ENCODE measurements around the gene ALDOA.

GRCh38 chr16:30066761-30067583 is 1.4 kb downstream of the ALDOA start:
- TF ChIP-seq, protein P1, sequence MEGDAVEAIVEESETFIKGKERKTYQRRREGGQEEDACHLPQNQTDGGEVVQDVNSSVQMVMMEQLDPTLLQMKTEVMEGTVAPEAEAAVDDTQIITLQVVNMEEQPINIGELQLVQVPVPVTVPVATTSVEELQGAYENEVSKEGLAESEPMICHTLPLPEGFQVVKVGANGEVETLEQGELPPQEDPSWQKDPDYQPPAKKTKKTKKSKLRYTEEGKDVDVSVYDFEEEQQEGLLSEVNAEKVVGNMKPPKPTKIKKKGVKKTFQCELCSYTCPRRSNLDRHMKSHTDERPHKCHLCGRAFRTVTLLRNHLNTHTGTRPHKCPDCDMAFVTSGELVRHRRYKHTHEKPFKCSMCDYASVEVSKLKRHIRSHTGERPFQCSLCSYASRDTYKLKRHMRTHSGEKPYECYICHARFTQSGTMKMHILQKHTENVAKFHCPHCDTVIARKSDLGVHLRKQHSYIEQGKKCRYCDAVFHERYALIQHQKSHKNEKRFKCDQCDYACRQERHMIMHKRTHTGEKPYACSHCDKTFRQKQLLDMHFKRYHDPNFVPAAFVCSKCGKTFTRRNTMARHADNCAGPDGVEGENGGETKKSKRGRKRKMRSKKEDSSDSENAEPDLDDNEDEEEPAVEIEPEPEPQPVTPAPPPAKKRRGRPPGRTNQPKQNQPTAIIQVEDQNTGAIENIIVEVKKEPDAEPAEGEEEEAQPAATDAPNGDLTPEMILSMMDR (IDR thresholded peaks at IDR 0.05; ENCODE audit: low read depth, low read length, poor library complexity, severe bottlenecking), result no peak
- TF ChIP-seq EZH2phosphoT487 (IDR thresholded peaks at IDR 0.05; ENCODE audit: borderline replicate concordance, low read length), result no peak

All from DOHH2 (cell line).